K562 (cell line): ENCODE data around the gene TXNL1. TPM values are rescaled to one million over a fixed set of nuclear protein-coding genes. Genes with fewer than 3 reads are reported as not detected.

Source experiments
- ATAC-seq: fragments of 200-7000 bp; cut with Tn5 transposase; 3 replicates; pipeline ENCODE4 v1.9.1; 2020; ENCODE audit warnings: moderate library complexity
- BruUV-seq: library from RNA; stranded (reverse); fragments of 400-500 nt; replicated peaks from 2 replicates; lab custom pipeline; 2021; lab: Mats Ljungman, UMichigan
- CTCF ChIA-PET: fragments of 300-600 bp; formaldehyde crosslinking; extraction: SDS; loops from one replicate; lab custom pipeline; 2021; ENCODE audit warnings: low intra/inter-chr PET ratio; lab: Yijun Ruan, JAX
- POLR2A ChIA-PET: fragments of 300-600, 350-650 bp; sonication (Branson Sonifier 250); formaldehyde crosslinking; extraction: SDS; loops from one replicate; lab custom pipeline; 2021; ENCODE audit warnings: antibody characterized with exemption, inconsistent platforms; lab: Yijun Ruan, JAX
- DNase-seq, 4 experiments: peaks; one replicate each; pipeline versions ENCODE4 v3.0.0 to v3.0.0-alpha.2; 2011 to 2018; ENCODE audit warnings: low spot score in 3 of 4, mixed read lengths in 3 of 4; ENCODE audit errors: extremely low read depth in 1 of 4
- FAIRE-seq: peaks from 2 replicates; lab custom pipeline; 2011; peaks lifted over from hg19 to GRCh38; lab: Jason Lieb, UNC
- H2AFZ ChIP-seq: 2 replicates; pipeline ENCODE4 v1.6.0; 2011; ENCODE audit warnings: low read depth, low read length, control low read depth, inconsistent platforms
- H3K27ac ChIP-seq: fragments of 200-600 bp; 3 replicates; pipeline ENCODE4 v1.8.0; 2011; ENCODE audit warnings: low read depth, mild to moderate bottlenecking, control low read depth, inconsistent platforms, low read length, moderate library complexity, mixed read lengths; ENCODE audit errors: extremely low read depth
- H3K27me3 ChIP-seq, 2 experiments: fragments of 300-600 bp in 1 of 2; 2 replicates in 1 of 2; 3 replicates in 1 of 2; pipeline versions ENCODE4 v1.6.0 to v1.8.0; 2011; ENCODE audit warnings: inconsistent platforms in 2 of 2, low read length in 2 of 2, mild to moderate bottlenecking in 1 of 2, mixed read lengths in 1 of 2, moderate library complexity in 1 of 2; ENCODE audit not compliant: control insufficient read depth in 2 of 2, insufficient read depth in 2 of 2
- H3K36me3 ChIP-seq: fragments of 300-600 bp; 3 replicates; pipeline ENCODE4 v1.8.0; 2011; ENCODE audit warnings: mild to moderate bottlenecking, low read length, inconsistent platforms; ENCODE audit not compliant: control insufficient read depth, insufficient read depth
- H3K4me1 ChIP-seq, 2 experiments: fragments of 200-600 bp in 1 of 2; replicated peaks in 1 of 2; 2 replicates in 1 of 2; 3 replicates in 1 of 2; pipeline versions ENCODE4 v1.5.1 to v1.8.0; 2011; ENCODE audit warnings: inconsistent platforms in 2 of 2, low read length in 2 of 2, mild to moderate bottlenecking in 1 of 2, mixed read lengths in 1 of 2, moderate library complexity in 1 of 2; ENCODE audit not compliant: control insufficient read depth in 2 of 2, insufficient read depth in 2 of 2
- H3K4me2 ChIP-seq: 2 replicates; pipeline ENCODE4 v1.6.1; 2011; ENCODE audit warnings: low read length, control low read depth, inconsistent platforms, mixed read lengths; ENCODE audit not compliant: insufficient read depth
- H3K4me3 ChIP-seq: fragments of 200-600 bp; sonication (generic), shearing (Covaris generic); 2 replicates; pipeline ENCODE4 v1.5.1; 2016; ENCODE audit warnings: control low read depth, inconsistent platforms
- H3K79me2 ChIP-seq: fragments of 200-600 bp; 3 replicates; pipeline ENCODE4 v1.8.0; 2011; ENCODE audit warnings: low read length, inconsistent platforms; ENCODE audit not compliant: control insufficient read depth, insufficient read depth
- H3K9ac ChIP-seq, 2 experiments: 2 replicates each; pipeline versions ENCODE4 v1.6.0 to v1.6.1; 2011; ENCODE audit warnings: low read depth in 2 of 2, low read length in 2 of 2, control low read depth in 1 of 2, inconsistent platforms in 1 of 2, mild to moderate bottlenecking in 1 of 2, mixed read lengths in 1 of 2; ENCODE audit not compliant: insufficient read depth in 1 of 2
- H3K9me1 ChIP-seq: one replicate; pipeline ENCODE4 v1.6.0; 2011; ENCODE audit warnings: inconsistent platforms, mild to moderate bottlenecking, low read length, moderate library complexity; ENCODE audit not compliant: control insufficient read depth, insufficient read depth
- H3K9me3 ChIP-seq: replicated peaks from 2 replicates; pipeline ENCODE4 v1.5.1; 2011; ENCODE audit warnings: low read depth, low read length, inconsistent platforms; ENCODE audit not compliant: control insufficient read depth, insufficient read depth
- H4K20me1 ChIP-seq: replicated peaks from 2 replicates; pipeline ENCODE4 v1.6.1; 2011; ENCODE audit warnings: low read length, inconsistent platforms, mixed read lengths; ENCODE audit not compliant: control insufficient read depth, insufficient read depth
- AFF4 ChIP-seq: sonication (generic); formaldehyde crosslinking; IDR thresholded peaks from 2 replicates; pipeline ENCODE4 v1.8.0; 2023; ENCODE audit warnings: mild to moderate bottlenecking, missing genetic modification reagents
- ELF2 ChIP-seq: fragments of 250-450 bp; sonication (Bioruptor Pico); IDR thresholded peaks from 2 replicates; pipeline ENCODE4 v1.5.0; 2021; ENCODE audit warnings: mild to moderate bottlenecking
- HMG20A ChIP-seq: fragments of 450-650 bp; formaldehyde crosslinking; conservative IDR thresholded peaks from 2 replicates; pipeline ENCODE4 v1.4.0; 2020; ENCODE audit warnings: mild to moderate bottlenecking, mixed read lengths
- HMG20B ChIP-seq: fragments of 250-450 bp; sonication (Bioruptor Pico); IDR thresholded peaks from 2 replicates; pipeline ENCODE4 v1.5.0; 2021; ENCODE audit warnings: mild to moderate bottlenecking
- MTA3 ChIP-seq: fragments of 450-650 bp; formaldehyde crosslinking; IDR thresholded peaks from 2 replicates; pipeline ENCODE4 v1.6.1; 2017; ENCODE audit warnings: mild to moderate bottlenecking, borderline replicate concordance
- PREB ChIP-seq: sonication (generic); formaldehyde crosslinking; IDR thresholded peaks from 2 replicates; pipeline ENCODE4 v1.8.1; 2023; ENCODE audit warnings: mild to moderate bottlenecking, missing genetic modification reagents
- RBM25 ChIP-seq: fragments of 200-400 bp; formaldehyde crosslinking; IDR thresholded peaks from 2 replicates; pipeline ENCODE4 v1.6.1; 2018; ENCODE audit warnings: low read length, low read depth, moderate library complexity; ENCODE audit not compliant: severe bottlenecking
- SMAD4 ChIP-seq: fragments of 250-450 bp; sonication (Bioruptor Pico); conservative IDR thresholded peaks from 2 replicates; pipeline ENCODE4 v1.8.0; 2021; ENCODE audit warnings: inconsistent platforms, mild to moderate bottlenecking, moderate library complexity
- ZNF24 ChIP-seq: fragments of 450-650 bp; IDR thresholded peaks from 2 replicates; pipeline ENCODE4 v1.6.1; 2016
- ZNF311 ChIP-seq: fragments of 250-450 bp; sonication (Bioruptor Pico); IDR thresholded peaks from 2 replicates; pipeline ENCODE4 v1.4.0; 2020; ENCODE audit warnings: mild to moderate bottlenecking, moderate library complexity
- WGBS: fragments of 100-300 bp; shearing (Covaris generic); methylation state at CpG from one replicate; pipeline ENCODE4 v1.1.6; 2016; ENCODE audit warnings: low coverage, mixed read lengths; ENCODE audit not compliant: insufficient coverage; ENCODE audit errors: missing lambda C conversion rate; 5-methylcytosine and 5-hydroxymethylcytosine counted together
- in situ Hi-C: fragments of 300-500 bp; cut with MboI; formaldehyde crosslinking; loops from 4 replicates; pipeline ENCODE4 v1.15.0; 2018; ENCODE audit warnings: inconsistent platforms, mixed read lengths
- intact Hi-C: fragments of 100-400 bp; cut with micrococcal nuclease; formaldehyde crosslinking; loops from 2 replicates; pipeline ENCODE4 v1.14.2; 2022
- polyA plus RNA-seq, 8 experiments: library from polyadenylated mRNA; depleted of rRNA in 4 of 8; stranded (reverse) in 5 of 8; unstranded in 3 of 8; fragments of >200 nt; fragmentation: Nextera tagmentation in 2 of 8; fragmentation: Illumina TruSeq in 1 of 8; extraction: Ambion mirVana in 2 of 8; extraction: Trizol in 1 of 8; gene quantifications; 2 replicates each; pipeline versions ENCODE4 v1.2.1 to v1.2.3, GENCODE V29; 2011 to 2014; ENCODE audit warnings: inconsistent platforms in 1 of 8, missing spikeins in 1 of 8
- total RNA-seq, 7 experiments: library from RNA; depleted of rRNA in 6 of 7; stranded (reverse); fragments of >200 nt in 6 of 7; fragmentation: Illumina TruSeq in 2 of 7; extraction: Trizol in 2 of 7; gene quantifications; 2 replicates each; pipeline versions ENCODE4 v1.2.1 to v1.2.3, GENCODE V29; 2011 to 2021; ENCODE audit warnings: low replicate concordance in 1 of 7

TXNL1 gene
- total and polyA plus RNA-seq, 9 of the 15 experiments (the other 6 are each of a cell fraction or from before 2014, with no cell fraction given): 45.4 to 103 (median 65.7) TPM

GRCh38 chr18:56580026-56580425, 58.4 kb downstream of the TXNL1 start:
- H3K9ac ChIP-seq: no peak overlapping the region
- H3K4me3 ChIP-seq: no peak overlapping the region
- no peak for FAIRE-seq
- intact Hi-C loops (no loop called here), in situ Hi-C loops (no loop called here)
- H3K9me3 ChIP-seq: no peaks in the 10 kb centered on the region
- H3K4me2 ChIP-seq: no peak overlapping the region
- no peak for ATAC-seq
- H3K79me2 ChIP-seq: no peaks in the 10 kb centered on the region
- ChIA-PET CTCF (no interaction called here), POLR2A (no interaction called here)
- BruUV-seq: no TSS peak
- no peaks in the 10 kb centered on the region for H3K36me3 ChIP-seq
- H2AFZ ChIP-seq: no peak overlapping the region
- no peak overlapping the region for H3K27ac ChIP-seq
- 6% methylated on average over 2 of the region's 3 CpGs for WGBS
- H3K9me1 ChIP-seq: no peaks in the 10 kb centered on the region
- no peaks in the 10 kb centered on the region for H4K20me1 ChIP-seq
- no peak for TF ChIP-seq MTA3
- no peak for TF ChIP-seq HMG20B (CRISPR knock-in tag)
- TF ChIP-seq RBM25: no peak
- no peak for TF ChIP-seq PREB (CRISPR knock-in tag)
- TF ChIP-seq SMAD4: no peak
- TF ChIP-seq, all 486 proteins: peak for 0
- no peak for DNase-seq
- no peaks in the 10 kb centered on the region for H3K27me3 ChIP-seq
- peaks cover 0 to under 1% of the 10 kb centered on the region in 2 experiments; a peak in 1 of 5 replicates for H3K4me1 ChIP-seq

GRCh38 chr18:56579451-56579850, 58.9 kb downstream of the TXNL1 start:
- Histone ChIP-seq H3K36me3 (no peaks in the 10 kb centered on the region), H3K4me1 (peaks cover 0 to 4% of the 10 kb centered on the region in 2 experiments; a peak in 1 of 5 replicates), H3K27me3 (no peaks in the 10 kb centered on the region), H3K79me2 (no peaks in the 10 kb centered on the region), H3K9ac (no peak overlapping the region), H3K4me3 (no peak overlapping the region), H3K9me3 (no peaks in the 10 kb centered on the region), H4K20me1 (no peaks in the 10 kb centered on the region), H3K9me1 (no peaks in the 10 kb centered on the region), H3K27ac (no peak overlapping the region), H3K4me2 (no peak overlapping the region), H2AFZ (no peak overlapping the region)
- ChIA-PET CTCF (no interaction called here), POLR2A (no interaction called here)
- DNase-seq: no peak
- intact Hi-C loops: loop anchor here (5.0 to 10.0 kb wide), 2 partner anchors 795 to 1342 kb away; no protein-coding TSS in a partner anchor
- BruUV-seq: no TSS peak
- in situ Hi-C loops: no loop called here
- no peak for FAIRE-seq
- no peak for ATAC-seq
- TF ChIP-seq AFF4 (CRISPR knock-in tag) (no peak), HMG20A (no peak), ZNF311 (CRISPR knock-in tag) (no peak), ELF2 (CRISPR knock-in tag) (no peak), ZNF24 (no peak)
